DND-41 (cell line): ENCODE measurements around the gene KCNH1.

Source experiments
- CTCF ChIP-seq: IDR thresholded peaks from 2 replicates; pipeline ENCODE4 v1.5.1; 2012; ENCODE audit warnings: borderline replicate concordance, low read length, moderate library complexity, mild to moderate bottlenecking; ENCODE audit not compliant: poor library complexity, severe bottlenecking; ENCODE audit errors: extremely low read depth
- EZH2 ChIP-seq: IDR thresholded peaks from 3 replicates; pipeline ENCODE4 v1.6.1; 2012; ENCODE audit warnings: borderline replicate concordance, low read depth, mild to moderate bottlenecking, moderate library complexity, low read length, inconsistent platforms; ENCODE audit not compliant: severe bottlenecking

GRCh38 chr1:210882414-210883221, 251.3 kb downstream of the KCNH1 start:
- TF ChIP-seq CTCF (no peak), EZH2 (no peak)
